ENCODE results near the gene DGLUCY.
A peak's percentile ranks its signal among the peaks of the same experiment; 100 is the strongest.
"Not testable (repeated sequence)": the region's sequence is repeated elsewhere in the genome, so short reads cannot be mapped to it uniquely, and the experiment has no call there.

DGLUCY gene, protein sequence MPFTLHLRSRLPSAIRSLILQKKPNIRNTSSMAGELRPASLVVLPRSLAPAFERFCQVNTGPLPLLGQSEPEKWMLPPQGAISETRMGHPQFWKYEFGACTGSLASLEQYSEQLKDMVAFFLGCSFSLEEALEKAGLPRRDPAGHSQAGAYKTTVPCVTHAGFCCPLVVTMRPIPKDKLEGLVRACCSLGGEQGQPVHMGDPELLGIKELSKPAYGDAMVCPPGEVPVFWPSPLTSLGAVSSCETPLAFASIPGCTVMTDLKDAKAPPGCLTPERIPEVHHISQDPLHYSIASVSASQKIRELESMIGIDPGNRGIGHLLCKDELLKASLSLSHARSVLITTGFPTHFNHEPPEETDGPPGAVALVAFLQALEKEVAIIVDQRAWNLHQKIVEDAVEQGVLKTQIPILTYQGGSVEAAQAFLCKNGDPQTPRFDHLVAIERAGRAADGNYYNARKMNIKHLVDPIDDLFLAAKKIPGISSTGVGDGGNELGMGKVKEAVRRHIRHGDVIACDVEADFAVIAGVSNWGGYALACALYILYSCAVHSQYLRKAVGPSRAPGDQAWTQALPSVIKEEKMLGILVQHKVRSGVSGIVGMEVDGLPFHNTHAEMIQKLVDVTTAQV
- 88.5 to 96.9 reads per million in 2 donors for total RNA-seq

DNA sequence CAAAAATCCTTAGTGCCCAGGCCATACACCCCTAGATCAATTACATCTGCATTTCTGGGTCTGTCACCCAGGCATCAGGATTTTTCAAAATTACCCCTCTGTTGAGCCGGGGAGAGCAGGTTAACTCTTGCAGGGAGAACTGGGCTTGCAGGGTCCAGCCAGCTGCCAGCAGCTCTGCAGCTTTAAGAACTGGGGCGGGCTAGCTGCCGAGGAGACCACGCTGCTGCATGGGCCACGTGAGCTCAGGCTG lies at the start of gene DGLUCY:
Gene DGLUCY (plus strand): TSS at position 245 of the 250 bp plus-strand sequence. CDS start 46,222 bp downstream, outside the sequence.
- DNase-seq = peak; percentile 22

DNA sequence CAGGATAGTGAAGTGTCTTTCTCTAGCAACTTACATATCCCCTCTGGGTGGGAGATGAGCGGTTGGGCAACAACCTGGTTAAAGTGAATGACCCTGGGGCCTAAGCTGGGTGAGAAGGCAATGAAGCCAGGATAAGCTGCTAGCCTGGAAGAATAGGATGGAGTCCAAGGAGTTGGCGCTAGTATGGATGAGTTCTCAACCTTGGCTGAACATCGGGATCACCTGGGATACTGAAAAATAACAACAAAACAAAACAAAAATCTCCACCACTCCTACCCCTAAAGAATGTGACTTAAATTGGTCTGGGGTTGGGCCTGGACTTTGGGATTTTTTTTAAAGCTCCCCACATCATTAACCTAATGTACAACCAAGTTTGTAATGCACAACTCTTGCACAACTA lies 48.6 kb upstream of the DGLUCY start:
- DNase-seq = no peak

DNA sequence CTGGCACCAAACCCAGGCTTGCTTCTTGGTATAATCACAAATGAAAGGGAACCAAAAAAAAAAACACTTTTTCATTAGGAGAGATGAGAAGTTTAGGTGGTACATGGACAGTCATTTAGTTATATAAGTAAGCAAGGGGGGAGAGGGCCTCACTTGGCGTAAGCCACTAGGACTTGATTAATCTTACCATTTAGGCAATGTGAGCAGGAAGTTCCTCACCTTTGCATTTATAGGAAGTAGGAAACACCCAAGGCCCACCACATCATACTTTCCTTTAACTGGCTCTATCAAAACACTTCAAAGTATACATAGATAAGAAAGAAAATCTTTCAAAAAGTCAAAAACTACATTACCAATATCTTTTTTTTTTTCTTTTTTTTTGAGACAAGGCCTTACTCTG lies 46.7 kb upstream of the DGLUCY start:
- DNase-seq = no peak

DNA sequence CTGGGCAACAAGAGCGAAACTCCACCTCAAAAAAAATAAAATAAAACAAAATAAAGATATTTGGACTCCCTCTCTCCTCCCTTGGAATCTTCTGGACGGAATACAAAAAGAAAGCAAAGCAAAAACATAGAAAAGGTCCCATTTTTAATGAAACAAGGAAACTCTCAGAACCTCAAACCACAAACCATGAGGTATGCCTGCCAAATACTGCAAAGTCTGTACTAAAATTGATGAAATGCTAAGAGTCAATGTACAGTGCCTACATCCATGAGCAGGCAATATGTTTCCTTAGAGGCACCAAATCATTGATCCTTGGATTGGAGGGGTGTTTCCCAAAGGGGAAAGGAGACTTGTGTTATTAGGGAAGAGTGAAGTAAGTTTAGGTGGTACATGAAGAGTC lies 45.2 kb upstream of the DGLUCY start:
- DNase-seq = no peak

DNA sequence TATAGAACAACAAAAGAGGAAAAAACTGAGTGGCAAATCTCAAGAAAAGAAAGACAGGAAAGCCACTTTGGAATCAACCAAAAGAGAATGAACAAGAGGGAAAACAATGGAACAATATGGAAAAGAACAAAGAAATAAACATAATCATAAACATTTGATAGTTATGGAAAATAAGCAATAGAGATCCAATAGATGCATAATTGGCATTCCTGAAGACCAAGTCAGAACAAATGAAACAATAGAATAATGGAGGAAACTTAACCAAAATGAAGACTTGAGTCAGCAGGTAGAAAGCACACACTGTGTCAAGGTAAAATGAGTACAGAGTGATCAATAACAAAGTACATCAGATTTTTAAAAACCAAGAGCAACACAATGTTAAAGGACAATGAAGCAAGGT lies 43.3 kb upstream of the DGLUCY start:
- DNase-seq = no peak

DNA sequence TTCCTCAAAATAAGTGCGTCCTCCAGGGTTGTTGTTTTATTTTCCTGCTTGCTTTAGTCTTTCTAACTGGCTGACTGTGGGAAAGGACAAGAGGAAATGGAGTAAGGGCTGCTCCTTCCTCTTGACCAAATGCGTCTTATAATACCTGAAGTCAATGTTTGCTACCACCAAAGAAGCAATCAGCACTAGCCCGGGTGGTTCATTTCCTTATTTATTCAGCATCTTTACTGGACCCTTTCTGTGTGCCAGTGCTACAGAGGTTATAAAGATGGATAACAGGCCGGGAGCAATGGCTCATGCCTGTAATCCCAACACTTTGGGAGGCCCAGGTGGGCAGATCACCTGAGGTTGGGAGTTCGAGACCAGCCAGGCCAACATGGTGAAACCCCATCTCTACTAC lies 38.3 kb upstream of the DGLUCY start:
- no peak for DNase-seq

DNA sequence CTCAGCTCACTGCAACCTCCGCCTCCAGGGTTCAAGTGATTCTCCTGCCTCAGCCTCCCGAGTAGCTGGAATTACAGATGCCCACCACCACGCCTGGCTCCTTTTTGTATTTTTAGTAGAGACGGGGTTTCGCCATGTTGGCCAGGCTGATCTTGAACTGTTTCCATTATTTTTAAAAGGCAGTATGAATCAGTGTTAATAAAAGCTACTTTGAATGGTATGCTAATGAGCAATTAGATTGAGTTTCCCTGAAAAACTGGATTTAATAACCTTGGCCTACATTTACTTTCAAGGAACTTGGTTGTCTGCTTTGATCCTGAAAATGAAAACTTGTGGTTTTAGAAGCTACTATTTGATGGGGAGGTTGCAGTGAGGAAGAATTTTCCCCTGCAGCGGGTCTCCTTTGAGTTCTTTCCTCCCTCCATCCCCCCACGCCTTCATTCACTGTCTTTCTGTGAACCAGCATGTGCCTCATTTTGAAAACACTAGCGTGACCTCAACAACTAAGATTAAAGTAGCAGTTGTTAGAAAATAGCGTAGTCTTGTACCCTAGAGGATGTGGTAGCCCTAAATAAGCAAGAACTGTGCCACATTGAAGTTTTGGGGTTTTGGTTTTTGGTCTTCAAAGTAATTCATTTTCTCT lies 35.7 kb upstream of the DGLUCY start:
- no peak for DNase-seq

DNA sequence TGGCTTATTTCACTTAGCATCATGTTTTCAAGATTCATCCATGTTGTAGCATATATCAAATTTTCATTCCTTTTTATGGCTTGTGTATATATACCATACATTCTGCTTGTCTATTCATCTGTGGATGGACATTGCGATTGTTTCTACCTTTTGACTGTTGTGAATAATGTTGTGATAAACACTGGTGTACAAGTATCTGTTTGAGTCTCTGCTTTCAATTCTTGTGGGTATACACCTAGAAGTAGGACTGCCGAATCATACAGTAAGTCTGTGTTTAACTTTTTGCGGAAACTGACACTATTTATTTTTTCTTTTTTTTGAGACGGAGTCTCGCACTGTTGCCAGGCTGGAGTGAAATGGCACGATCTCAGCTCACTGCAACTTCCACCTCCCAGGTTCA lies 33.8 kb upstream of the DGLUCY start:
- DNase-seq = no peak

DNA sequence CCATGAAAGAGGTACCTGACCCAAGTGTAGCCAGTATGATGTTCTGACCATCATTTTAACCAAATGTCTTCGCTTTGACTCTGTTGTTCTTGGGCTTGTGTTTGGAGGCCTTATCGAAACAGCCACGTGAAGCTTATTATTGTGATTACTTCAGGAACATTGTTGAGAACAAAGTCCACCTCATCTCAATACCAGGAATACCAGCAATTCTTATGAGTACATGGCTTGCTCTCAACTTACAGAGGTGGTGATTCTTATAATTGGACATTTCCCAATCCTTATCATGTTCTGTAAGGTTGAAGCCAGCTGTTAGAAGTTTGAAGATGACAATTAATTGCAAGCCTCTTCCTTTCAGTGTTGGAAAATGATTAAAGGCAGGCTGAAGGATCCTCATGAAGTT lies 31.6 kb upstream of the DGLUCY start:
- DNase-seq = no peak

DNA sequence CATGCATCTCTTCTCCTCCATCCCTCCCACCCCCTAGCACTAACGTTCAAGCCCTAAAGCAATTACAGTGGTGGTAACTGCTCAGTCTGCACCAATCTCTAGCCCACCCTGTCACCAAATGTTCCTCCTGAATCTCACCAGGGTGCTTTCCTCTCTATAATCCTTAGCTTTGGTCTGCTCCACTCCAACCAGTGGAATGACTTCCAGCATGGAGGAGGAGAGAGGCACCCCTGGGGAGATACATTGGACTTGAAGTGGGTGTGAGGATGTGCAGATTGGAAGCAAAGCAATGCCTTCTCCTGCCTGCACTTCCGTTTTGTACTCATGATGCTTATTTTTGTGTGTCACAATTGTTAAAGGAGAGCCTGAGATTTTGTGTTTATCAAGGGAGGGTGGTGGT lies 29.4 kb upstream of the DGLUCY start:
- no peak for DNase-seq

DNA sequence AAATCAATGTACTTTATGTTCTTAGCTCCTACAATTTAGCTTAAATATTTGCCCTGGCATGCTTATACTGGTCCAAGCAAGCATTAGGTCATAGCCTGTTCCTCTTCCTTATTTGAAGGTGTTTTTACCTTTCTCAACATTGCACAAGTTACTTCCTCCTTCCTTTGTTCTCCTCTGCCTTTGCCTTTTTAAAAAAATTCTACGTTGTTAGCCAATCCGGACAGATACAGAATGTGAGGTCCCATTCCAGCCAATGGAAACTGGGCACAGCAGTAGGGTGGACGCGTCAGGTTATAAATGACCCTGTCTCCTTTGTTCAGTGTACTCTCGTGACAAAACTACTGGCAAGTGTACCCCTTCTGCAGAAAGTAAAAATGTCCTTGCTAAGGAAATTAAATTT lies 26.4 kb upstream of the DGLUCY start:
- not testable (repeated sequence) for DNase-seq

DNA sequence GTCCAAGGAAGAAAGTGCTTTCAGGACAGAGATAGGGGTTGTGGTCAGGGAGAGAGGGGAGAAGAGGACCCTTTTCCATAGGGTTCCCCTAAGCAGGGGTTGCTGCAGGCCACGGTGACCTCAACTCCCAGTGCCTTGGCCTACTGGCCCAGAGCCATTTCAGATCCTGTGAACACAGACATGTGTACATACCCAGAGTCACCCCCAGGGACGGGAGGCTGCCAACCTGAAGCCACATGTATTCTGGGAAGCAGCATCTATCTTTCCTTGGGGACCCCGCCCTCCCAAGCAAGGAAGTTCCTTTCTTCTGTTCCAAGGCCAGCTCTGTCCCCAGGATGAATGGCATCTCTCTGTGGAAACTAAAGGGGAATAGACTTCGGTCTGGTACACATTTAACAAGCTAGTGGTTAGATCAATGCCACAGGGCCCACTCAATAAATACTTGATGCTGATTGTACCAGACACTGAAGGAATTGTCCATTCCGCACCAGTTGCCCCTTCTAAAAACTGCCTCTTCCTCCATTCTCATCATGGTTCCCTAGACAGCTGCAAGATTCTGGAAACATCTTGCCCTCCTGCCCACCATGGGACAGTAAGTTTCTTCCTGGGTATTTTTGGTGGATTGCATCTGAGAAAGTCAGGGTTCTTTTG lies 25.2 kb upstream of the DGLUCY start:
- no peak for DNase-seq

DNA sequence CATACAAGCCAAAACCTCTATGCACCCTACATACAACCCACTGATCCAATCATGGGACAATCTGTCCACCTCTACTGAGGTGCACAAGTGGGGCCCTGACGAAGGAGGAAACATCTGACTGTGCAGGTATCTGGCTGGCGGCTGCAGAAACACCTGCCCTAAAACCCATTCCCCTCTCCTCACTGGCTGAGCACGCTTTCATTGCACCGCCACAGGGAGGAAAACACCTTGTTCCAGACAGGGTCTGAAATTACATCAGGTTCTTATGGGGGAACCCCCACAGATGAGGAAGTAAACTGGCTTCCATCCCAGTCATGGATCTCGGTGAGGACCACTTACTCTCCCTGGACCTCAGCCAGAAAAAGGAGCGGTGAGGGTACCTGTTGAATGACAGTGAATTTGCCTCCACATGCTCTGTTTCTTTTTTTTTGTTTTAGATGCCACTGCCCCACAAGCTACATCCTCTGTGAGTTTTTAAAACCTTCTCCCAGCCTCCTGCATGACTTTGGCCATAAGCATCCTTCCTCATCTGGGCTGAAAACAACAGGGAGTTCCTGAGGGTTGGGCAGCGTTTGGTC lies 23.8 kb upstream of the DGLUCY start:
- no peak for DNase-seq

DNA sequence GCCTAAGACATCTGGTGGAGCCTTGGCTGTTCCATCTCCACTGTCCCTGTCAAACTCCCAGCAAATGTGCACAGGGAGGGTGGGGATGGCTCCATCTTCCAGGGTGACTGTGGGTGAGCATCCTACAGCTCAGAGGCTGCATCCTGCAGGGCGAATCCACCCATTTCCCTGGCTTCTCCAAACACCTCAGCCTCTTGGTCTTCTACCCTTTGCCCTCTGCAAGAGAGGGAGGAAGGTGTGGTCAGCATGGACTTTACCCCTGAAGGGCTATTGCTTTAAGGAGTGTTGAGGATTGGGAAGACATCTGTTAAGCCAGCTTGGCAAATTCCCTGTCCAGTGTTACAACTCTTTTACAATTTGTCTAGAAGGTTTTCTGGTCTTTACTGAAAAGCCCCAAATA lies 23.1 kb upstream of the DGLUCY start:
- DNase-seq = no peak

DNA sequence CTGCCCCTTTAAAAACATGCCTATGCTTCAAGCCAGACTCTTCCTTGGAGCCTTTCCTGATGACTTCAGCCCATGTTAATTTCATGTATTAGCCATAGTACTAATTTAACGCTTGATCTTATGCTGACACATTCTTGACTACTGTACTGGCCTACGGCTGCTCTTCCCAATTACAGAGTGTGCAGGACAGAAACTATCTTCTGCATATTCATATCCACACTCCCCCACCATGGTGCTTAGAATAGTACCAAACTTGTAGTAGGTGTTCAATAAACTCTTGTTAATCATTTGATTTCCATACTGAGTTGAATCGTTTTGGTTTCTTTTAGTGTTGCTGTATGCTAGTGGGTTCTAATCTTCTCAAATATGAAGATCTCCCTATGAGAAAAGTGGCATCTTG lies 21.8 kb upstream of the DGLUCY start:
- DNase-seq = no peak

DNA sequence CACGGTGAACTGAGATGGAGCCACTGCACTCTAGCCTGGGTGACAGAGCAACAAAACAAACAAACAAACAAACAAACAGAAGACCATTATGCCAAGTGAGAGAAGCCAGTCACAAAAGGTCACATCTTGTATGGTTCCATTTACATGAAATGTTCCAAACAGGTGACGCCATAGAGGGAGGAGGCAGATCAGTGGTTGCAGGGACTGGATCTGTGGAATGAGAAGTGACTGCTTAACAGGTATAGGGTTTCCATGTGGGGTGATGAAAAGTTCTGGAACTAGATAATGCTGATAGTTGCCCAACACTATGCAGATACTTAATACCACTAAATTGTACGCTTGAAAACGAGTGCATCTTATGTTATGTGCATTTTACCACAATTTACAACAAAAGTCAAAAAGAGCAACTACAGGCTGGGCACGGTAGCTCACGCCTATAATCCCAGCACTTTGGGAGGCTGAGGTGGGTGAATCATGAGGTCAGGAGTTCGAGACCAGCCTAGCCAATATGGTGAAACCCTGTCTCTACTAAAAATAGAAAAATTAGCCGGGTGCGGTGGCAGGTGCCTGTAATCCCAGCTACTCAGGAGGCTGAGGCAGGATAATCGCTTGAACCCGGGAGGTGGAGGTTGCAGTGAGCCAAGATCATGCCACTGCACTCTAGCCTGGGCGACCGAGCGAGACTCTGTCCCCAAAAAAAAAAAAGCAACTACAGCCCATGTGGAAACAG lies 20.0 kb upstream of the DGLUCY start:
- DNase-seq = not testable (repeated sequence)

DNA sequence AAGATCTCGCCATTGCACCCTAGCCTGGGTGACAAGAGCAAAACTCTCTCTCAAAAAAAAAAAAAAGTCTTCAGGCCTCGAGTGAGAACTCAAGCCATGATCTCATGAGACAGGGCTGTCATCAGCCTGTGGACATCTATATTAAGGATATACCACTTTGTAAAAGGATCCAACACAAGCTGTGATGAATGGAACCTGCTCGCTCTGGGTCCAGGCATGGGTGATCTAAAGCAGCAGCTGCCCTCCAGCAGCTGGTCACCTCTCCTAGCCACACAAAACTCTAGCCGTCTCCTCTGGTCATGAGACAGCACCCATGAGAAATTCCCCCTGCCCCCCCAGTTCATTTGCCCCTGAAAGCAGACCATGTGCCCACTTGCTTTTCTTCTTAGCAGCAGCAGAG lies 19.1 kb upstream of the DGLUCY start:
- DNase-seq = no peak

DNA sequence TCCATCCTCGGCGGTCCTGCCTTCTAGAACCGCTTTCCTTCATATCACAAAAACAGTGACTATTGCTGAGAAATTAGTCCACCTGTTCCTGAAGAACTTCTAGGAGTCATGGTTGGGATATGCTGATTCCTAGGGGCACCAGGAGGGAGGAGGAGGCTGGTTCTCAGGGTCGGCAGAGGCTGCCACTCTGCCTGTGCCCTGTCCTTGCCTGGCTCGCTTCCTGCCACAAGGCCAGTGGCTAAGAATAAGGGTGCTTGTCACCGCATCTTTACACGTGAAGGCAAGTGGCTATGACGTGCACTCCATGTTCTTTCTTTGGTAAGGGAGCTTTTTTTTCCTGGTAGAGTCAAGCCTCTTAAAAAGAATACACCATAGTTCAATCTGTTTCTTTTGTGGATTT lies 18.7 kb upstream of the DGLUCY start:
- no peak for DNase-seq

DNA sequence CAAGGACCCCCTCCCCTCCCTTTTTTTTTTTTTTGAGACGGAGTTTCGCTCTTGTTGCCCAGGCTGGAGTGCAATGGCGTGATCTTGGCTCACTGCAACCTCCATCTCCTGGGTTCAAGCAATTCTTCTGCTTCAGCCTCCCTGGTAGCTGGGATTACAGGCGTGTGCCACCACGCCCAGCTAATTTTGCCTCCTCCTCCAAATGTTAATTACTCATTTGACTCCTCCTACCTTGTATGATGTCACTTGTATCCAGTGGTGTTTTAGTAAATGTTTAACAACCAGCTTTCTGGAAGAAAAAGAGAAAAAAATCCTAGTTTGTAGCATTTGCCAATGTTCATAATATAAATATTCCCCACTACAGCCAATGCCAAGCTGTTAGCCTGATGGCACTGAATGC lies 16.2 kb upstream of the DGLUCY start:
- DNase-seq = not testable (repeated sequence)

DNA sequence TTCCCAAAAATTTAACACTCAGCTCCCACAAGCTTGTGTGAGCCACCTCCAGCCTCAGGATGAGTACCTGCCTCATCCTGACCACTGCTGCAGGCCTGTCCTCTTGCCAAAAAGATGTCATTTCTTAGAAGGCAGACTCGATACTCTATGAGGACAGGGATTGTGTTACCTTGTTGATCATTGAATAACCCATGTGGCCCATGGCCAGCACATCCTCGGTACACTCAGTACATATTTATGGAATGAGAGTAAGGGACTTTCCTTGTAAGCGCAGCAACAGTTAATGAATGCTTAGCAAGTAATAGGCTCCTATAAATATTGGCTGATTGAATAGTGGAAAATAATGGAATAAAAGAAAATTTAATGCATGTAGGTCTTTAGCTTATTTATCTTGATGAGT lies 15.3 kb upstream of the DGLUCY start:
- no peak for DNase-seq

DNA sequence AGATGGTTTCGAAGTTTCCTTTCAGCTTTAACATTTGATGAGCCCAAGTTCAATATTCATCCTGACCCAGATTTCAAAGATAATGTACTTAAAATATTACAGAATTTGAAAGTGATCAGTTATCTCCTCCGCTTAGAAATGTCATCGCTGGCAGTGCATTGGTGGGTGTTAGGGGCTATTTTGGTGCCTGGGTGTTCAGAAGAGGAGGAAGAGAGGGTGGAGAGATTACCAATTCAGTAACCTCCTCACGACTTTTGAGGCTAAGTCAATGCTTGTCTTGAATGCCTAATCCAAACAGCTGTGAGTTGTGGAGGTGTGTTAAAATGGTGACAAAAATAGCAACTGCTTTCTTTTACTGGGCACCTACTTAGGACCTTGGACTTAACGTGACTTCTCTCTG lies 13.8 kb upstream of the DGLUCY start:
- DNase-seq = no peak

DNA sequence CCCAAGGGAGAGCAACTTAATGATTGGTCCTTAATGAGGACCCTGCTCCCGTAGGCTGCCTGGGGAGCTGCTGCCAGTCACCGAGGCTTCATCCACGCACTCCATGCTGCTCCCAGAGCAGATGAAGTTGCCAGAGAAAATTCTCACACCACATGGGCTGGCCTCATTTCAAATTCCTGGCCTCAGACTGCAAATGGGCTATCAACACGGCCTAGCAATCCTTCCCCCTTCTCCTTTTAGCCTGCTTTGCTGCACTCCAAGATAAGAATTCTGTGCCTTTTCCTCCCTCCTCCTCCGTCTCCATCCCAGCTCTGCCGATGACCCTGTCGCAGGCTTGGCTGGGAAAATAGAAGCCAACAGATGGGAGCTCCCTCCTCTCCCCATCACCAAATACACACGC lies 10.8 kb upstream of the DGLUCY start:
- no peak for DNase-seq
